DMS153 (cell line): ENCODE results near the gene LGALS7B.
"Not testable (repeated sequence)": the region's sequence is repeated elsewhere in the genome, so short reads cannot be mapped to it uniquely, and the experiment has no call there.

ENCODE experiments used
- DNase-seq: peaks from one replicate; lab custom pipeline; 2025; lab: John Stamatoyannopoulos, UW

Gene LGALS7B

GRCh38 chr19:38788478-38789243 is at the start of gene LGALS7B:
TSS of gene LGALS7B (plus strand) at chr19:38789200. CDS start at chr19:38789227, 27 bp downstream.
- no peak for DNase-seq

- no peak for DNase-seq
Measured at GRCh38 chr19:38739440-38740256, 49.4 kb upstream of the LGALS7B start.

GRCh38 chr19:38740257-38740592 is 48.8 kb upstream of the LGALS7B start:
- no peak for DNase-seq

GRCh38 chr19:38740932-38741331 is 48.1 kb upstream of the LGALS7B start:
- no peak for DNase-seq

GRCh38 chr19:38741670-38742069 is 47.3 kb upstream of the LGALS7B start:
- no peak for DNase-seq

- DNase-seq = no peak
Measured at GRCh38 chr19:38742296-38742695, 46.7 kb upstream of the LGALS7B start.

- DNase-seq = no peak
Measured at GRCh38 chr19:38742906-38743305, 46.1 kb upstream of the LGALS7B start.

GRCh38 chr19:38743394-38744297 is 45.4 kb upstream of the LGALS7B start:
- DNase-seq = no peak

GRCh38 chr19:38744298-38744681 is 44.7 kb upstream of the LGALS7B start, which contains the start of gene CAPN12:
TSS of gene CAPN12 (minus strand) at chr19:38744474. CDS start at chr19:38744165, 309 bp downstream.
- DNase-seq = no peak

- DNase-seq = no peak
Measured at GRCh38 chr19:38744874-38745273, 44.1 kb upstream of the LGALS7B start.

- no peak for DNase-seq
Measured at GRCh38 chr19:38745316-38745715, 43.7 kb upstream of the LGALS7B start.

GRCh38 chr19:38753783-38754182 is 35.2 kb upstream of the LGALS7B start:
- not testable (repeated sequence) for DNase-seq

- DNase-seq = not testable (repeated sequence)
Measured at GRCh38 chr19:38754196-38754595, 34.8 kb upstream of the LGALS7B start.

- DNase-seq = no peak
Measured at GRCh38 chr19:38759590-38760003, 29.4 kb upstream of the LGALS7B start.

- not testable (repeated sequence) for DNase-seq
Measured at GRCh38 chr19:38760805-38761517, 28.0 kb upstream of the LGALS7B start.

GRCh38 chr19:38761884-38762389 is 27.1 kb upstream of the LGALS7B start:
- not testable (repeated sequence) for DNase-seq

GRCh38 chr19:38763795-38764220 is 25.2 kb upstream of the LGALS7B start:
- DNase-seq = no peak

GRCh38 chr19:38765214-38765613 is 23.8 kb upstream of the LGALS7B start:
- no peak for DNase-seq

GRCh38 chr19:38766276-38767047 is 22.5 kb upstream of the LGALS7B start:
- no peak for DNase-seq

- peak; percentile 34 for DNase-seq
Measured at GRCh38 chr19:38769635-38770211, 19.3 kb upstream of the LGALS7B start.
